HCT116 (cell line): Measurements from ENCODE around the gene CXCR4. TPM values are rescaled to one million over a fixed set of nuclear protein-coding genes. Genes with fewer than 3 reads are reported as not detected.

Experiments used
- ATAC-seq: fragments of 200-7000 bp; cut with Tn5 transposase; 2 replicates; pipeline ENCODE4 v1.9.1; 2020; ENCODE audit warnings: mild to moderate bottlenecking, moderate library complexity
- BruUV-seq: library from RNA; stranded (reverse); fragments of 400-500 nt; replicated peaks from 2 replicates; lab custom pipeline; 2021; lab: Mats Ljungman, UMichigan
- CTCF ChIA-PET: fragments of 300-600 bp; sonication (Branson Sonifier 250); formaldehyde crosslinking; loops from one replicate; lab custom pipeline; 2021; ENCODE audit warnings: antibody characterized with exemption; lab: Charles Lee
- POLR2A ChIA-PET: fragments of 300-600, 350-600 bp; sonication (Branson Sonifier 250); formaldehyde crosslinking; loops from one replicate; lab custom pipeline; 2021; ENCODE audit warnings: antibody characterized with exemption; lab: Charles Lee
- RAD21 ChIA-PET, 2 experiments: fragments of 300-600 bp; sonication (Branson Sonifier 250); formaldehyde crosslinking; loops; one replicate each; lab custom pipeline; 2023; ENCODE audit warnings: low total read pairs in 2 of 2; ENCODE audit not compliant: uncharacterized antibody in 2 of 2, unreplicated experiment in 2 of 2, low non-redundant PET in 1 of 2; lab: Charles Lee
- DNase-seq: peaks from one replicate; pipeline ENCODE4 v3.0.0-alpha.2; 2010; ENCODE audit warnings: low read depth, low spot score
- H2AFZ ChIP-seq: fragments of 200-600 bp; shearing (Covaris generic), sonication (generic); 2 replicates; pipeline ENCODE4 v1.6.1; 2017; ENCODE audit warnings: low read depth, mixed run types, mixed read lengths, antibody characterized with exemption, low read length; ENCODE audit not compliant: poor library complexity, severe bottlenecking
- H3K27ac ChIP-seq: 2 replicates; pipeline ENCODE4 v1.5.1; 2012; ENCODE audit warnings: low read depth, low read length
- H3K27me3 ChIP-seq: fragments of 200-600 bp; sonication (generic); 2 replicates; pipeline ENCODE4 v1.6.1; 2016; ENCODE audit warnings: mixed run types, low read length, mixed read lengths; ENCODE audit not compliant: insufficient read depth
- H3K36me3 ChIP-seq, 2 experiments: fragments of 200-500 bp in 1 of 2; fragments of 200-600 bp in 1 of 2; sonication (Bioruptor generic) in 1 of 2; sonication (generic) in 1 of 2; 2 replicates each; pipeline versions ENCODE4 v1.5.1 to v1.6.1; 2014 to 2016; ENCODE audit warnings: low read length in 2 of 2, inconsistent platforms in 1 of 2, mixed read lengths in 1 of 2, mixed run types in 1 of 2; ENCODE audit not compliant: insufficient read depth in 2 of 2, control insufficient read depth in 1 of 2
- H3K4me1 ChIP-seq, 2 experiments: fragments of 200-600 bp in 1 of 2; sonication (generic) in 1 of 2; 2 replicates each; pipeline versions ENCODE4 v1.5.1 to v1.6.1; 2012 to 2017; ENCODE audit warnings: low read length in 2 of 2, inconsistent platforms in 1 of 2, mild to moderate bottlenecking in 1 of 2, mixed read lengths in 1 of 2, mixed run types in 1 of 2, moderate library complexity in 1 of 2; ENCODE audit not compliant: insufficient read depth in 2 of 2, control insufficient read depth in 1 of 2
- H3K4me2 ChIP-seq: fragments of 200-600 bp; sonication (generic); 2 replicates; pipeline ENCODE4 v1.6.1; 2017; ENCODE audit warnings: mixed run types, low read length, mixed read lengths
- H3K4me3 ChIP-seq, 2 experiments: fragments of 200-600 bp in 1 of 2; sonication (generic) in 1 of 2; replicated peaks in 1 of 2; 2 replicates each; pipeline ENCODE4 v1.5.1; 2011 to 2016; ENCODE audit warnings: low read length in 2 of 2, control low read depth in 1 of 2, low read depth in 1 of 2, mild to moderate bottlenecking in 1 of 2, mixed read lengths in 1 of 2, mixed run types in 1 of 2
- H3K79me2 ChIP-seq: fragments of 200-600 bp; sonication (generic); 2 replicates; pipeline ENCODE4 v1.6.1; 2017; ENCODE audit warnings: mild to moderate bottlenecking, mixed run types, low read length, moderate library complexity, mixed read lengths; ENCODE audit not compliant: insufficient read depth
- H3K9ac ChIP-seq: fragments of 200-600 bp; sonication (generic); 2 replicates; pipeline ENCODE4 v1.6.1; 2016; ENCODE audit warnings: low read length, mixed read lengths
- H3K9me2 ChIP-seq: fragments of 200-600 bp; sonication (generic), shearing (Covaris generic); 2 replicates; pipeline ENCODE4 v1.6.1; 2017; ENCODE audit warnings: mixed run types, mild to moderate bottlenecking, moderate library complexity; ENCODE audit not compliant: insufficient read depth
- H3K9me3 ChIP-seq, 2 experiments: fragments of 200-500 bp in 1 of 2; fragments of 200-600 bp in 1 of 2; sonication (Bioruptor generic) in 1 of 2; sonication (generic) in 1 of 2; 2 replicates each; pipeline ENCODE4 v1.6.1; 2014 to 2017; ENCODE audit warnings: low read length in 2 of 2, mixed read lengths in 2 of 2, inconsistent platforms in 1 of 2, low read depth in 1 of 2, mild to moderate bottlenecking in 1 of 2, mixed run types in 1 of 2, moderate library complexity in 1 of 2; ENCODE audit not compliant: control insufficient read depth in 1 of 2, insufficient read depth in 1 of 2
- H4K20me1 ChIP-seq: fragments of 200-600 bp; sonication (generic), shearing (Covaris generic); 2 replicates; pipeline ENCODE4 v1.6.1; 2017; ENCODE audit warnings: mixed run types, mild to moderate bottlenecking, moderate library complexity; ENCODE audit not compliant: insufficient read depth
- CBX3 ChIP-seq: IDR thresholded peaks from 2 replicates; pipeline ENCODE4 v1.6.1; 2012; ENCODE audit warnings: low read depth
- CEBPB ChIP-seq: IDR thresholded peaks from 2 replicates; pipeline ENCODE4 v1.6.1; 2012; ENCODE audit warnings: low read depth
- ELF1 ChIP-seq: IDR thresholded peaks from 2 replicates; pipeline ENCODE4 v1.6.1; 2012; ENCODE audit warnings: low read depth, borderline replicate concordance
- EZH2phosphoT487 ChIP-seq: fragments of 200-600 bp; IDR thresholded peaks from 2 replicates; pipeline ENCODE4 v1.6.1; 2018; ENCODE audit warnings: antibody characterized with exemption, borderline replicate concordance
- FOSL1 ChIP-seq: IDR thresholded peaks from 2 replicates; pipeline ENCODE4 v1.6.1; 2012; ENCODE audit warnings: low read depth
- POLR2A ChIP-seq: IDR thresholded peaks from 2 replicates; pipeline ENCODE4 v1.7.0; 2011; ENCODE audit warnings: borderline replicate concordance; ENCODE audit not compliant: insufficient read depth, insufficient read length; ENCODE audit errors: extremely low read depth
- POLR2AphosphoS5 ChIP-seq: IDR thresholded peaks from 2 replicates; pipeline ENCODE4 v1.6.1; 2011; ENCODE audit warnings: mild to moderate bottlenecking, low read depth, low read length, moderate library complexity
- RAD21 ChIP-seq: IDR thresholded peaks from 2 replicates; pipeline ENCODE4 v1.6.1; 2012; ENCODE audit warnings: low read depth, mild to moderate bottlenecking
- TCF7L2 ChIP-seq: IDR thresholded peaks from 2 replicates; pipeline ENCODE4 v1.7.0; 2011; ENCODE audit warnings: borderline replicate concordance, inconsistent platforms; ENCODE audit not compliant: insufficient read depth, insufficient read length; ENCODE audit errors: extremely low read depth
- YY1 ChIP-seq: IDR thresholded peaks from 2 replicates; pipeline ENCODE4 v1.6.1; 2011; ENCODE audit warnings: low read length, low read depth, moderate library complexity, mild to moderate bottlenecking; ENCODE audit not compliant: insufficient replicate concordance; ENCODE audit errors: extremely low read depth
- ZFX ChIP-seq: fragments of 450-650 bp; IDR thresholded peaks from 2 replicates; pipeline ENCODE4 v1.6.1; 2017
- ZNF274 ChIP-seq: fragments of 200-500 bp; sonication (Bioruptor generic); IDR thresholded peaks from 2 replicates; pipeline ENCODE4 v1.6.1; 2014; ENCODE audit warnings: mild to moderate bottlenecking, low read depth, low read length, inconsistent platforms
- intact Hi-C: fragments of 100-400 bp; cut with micrococcal nuclease; formaldehyde crosslinking; loops from 2 replicates; pipeline ENCODE4 v1.10.0; 2022
- total RNA-seq: library from RNA; stranded (reverse); gene quantifications from one replicate; pipeline ENCODE4 v1.2.1, GENCODE V29; 2021; ENCODE audit not compliant: unreplicated experiment
- TF ChIP-seq, protein P1 (sequence below): IDR thresholded peaks from 2 replicates; pipeline ENCODE4 v1.6.1; 2012
- TF ChIP-seq, protein P2 (sequence below): IDR thresholded peaks from 2 replicates; pipeline ENCODE4 v1.6.1; 2011; ENCODE audit warnings: mild to moderate bottlenecking, low read length, moderate library complexity; ENCODE audit not compliant: insufficient replicate concordance; ENCODE audit errors: extremely low read depth
- TF ChIP-seq, protein P3 (sequence below): IDR thresholded peaks from 2 replicates; pipeline ENCODE4 v1.6.1; 2012; ENCODE audit warnings: low read depth

CXCR4 gene
- total RNA-seq, 1 experiment from 2014 or later, result 1.3 TPM

- H3K36me3 ChIP-seq, result no peaks in the 10 kb centered on the region
- RAD21 ChIA-PET, result no interaction called here
- H3K4me3 ChIP-seq, result no peak overlapping the region
- CTCF ChIA-PET, result no interaction called here
- H4K20me1 ChIP-seq, result no peaks in the 10 kb centered on the region
- no peak overlapping the region for H3K4me2 ChIP-seq
- no peak for DNase-seq
- no peak overlapping the region for H3K9ac ChIP-seq
- POLR2A ChIA-PET, result no interaction called here
- TF ChIP-seq RAD21 (peak; percentile 23; the same call in 1 of the 2 replicates), POLR2A (no peak)
- TF ChIP-seq, all 23 proteins: peak for 1
- Histone ChIP-seq H3K27me3 (no peaks in the 10 kb centered on the region), H3K79me2 (no peaks in the 10 kb centered on the region), H3K27ac (no peak overlapping the region), H3K4me1 (no peaks in the 10 kb centered on the region), H2AFZ (no peak overlapping the region), H3K9me2 (no peaks in the 10 kb centered on the region), H3K9me3 (no peaks in the 10 kb centered on the region; a peak in 1 of 4 replicates)
- no peak for ATAC-seq
- no TSS peak for BruUV-seq
- intact Hi-C loops, result no loop called here
Observed at GRCh38 chr2:136075476-136075875, 42.5 kb downstream of the CXCR4 start.

GRCh38 chr2:136072621-136073020 is 45.3 kb downstream of the CXCR4 start:
- ChIA-PET RAD21 (no interaction called here), POLR2A (no interaction called here), CTCF (no interaction called here)
- no TSS peak for BruUV-seq
- Histone ChIP-seq H3K4me2 (no peak overlapping the region), H3K4me3 (no peak overlapping the region), H3K27ac (no peak overlapping the region), H3K9ac (no peak overlapping the region), H3K79me2 (no peaks in the 10 kb centered on the region), H4K20me1 (no peaks in the 10 kb centered on the region), H2AFZ (no peak overlapping the region), H3K9me2 (no peaks in the 10 kb centered on the region), H3K4me1 (no peaks in the 10 kb centered on the region), H3K9me3 (no peaks in the 10 kb centered on the region; a peak in 1 of 4 replicates), H3K36me3 (no peaks in the 10 kb centered on the region), H3K27me3 (no peaks in the 10 kb centered on the region)
- intact Hi-C loops, result no loop called here
- no peak for DNase-seq
- ATAC-seq, result no peak
- TF ChIP-seq ELF1, result no peak
- TF ChIP-seq CEBPB, result no peak
- no peak for TF ChIP-seq ZNF274
- TF ChIP-seq ZFX, result no peak
- TF ChIP-seq, protein P1, sequence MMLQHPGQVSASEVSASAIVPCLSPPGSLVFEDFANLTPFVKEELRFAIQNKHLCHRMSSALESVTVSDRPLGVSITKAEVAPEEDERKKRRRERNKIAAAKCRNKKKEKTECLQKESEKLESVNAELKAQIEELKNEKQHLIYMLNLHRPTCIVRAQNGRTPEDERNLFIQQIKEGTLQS, result no peak
- TF ChIP-seq YY1, result no peak
- no peak for TF ChIP-seq RAD21
- TF ChIP-seq, protein P2, sequence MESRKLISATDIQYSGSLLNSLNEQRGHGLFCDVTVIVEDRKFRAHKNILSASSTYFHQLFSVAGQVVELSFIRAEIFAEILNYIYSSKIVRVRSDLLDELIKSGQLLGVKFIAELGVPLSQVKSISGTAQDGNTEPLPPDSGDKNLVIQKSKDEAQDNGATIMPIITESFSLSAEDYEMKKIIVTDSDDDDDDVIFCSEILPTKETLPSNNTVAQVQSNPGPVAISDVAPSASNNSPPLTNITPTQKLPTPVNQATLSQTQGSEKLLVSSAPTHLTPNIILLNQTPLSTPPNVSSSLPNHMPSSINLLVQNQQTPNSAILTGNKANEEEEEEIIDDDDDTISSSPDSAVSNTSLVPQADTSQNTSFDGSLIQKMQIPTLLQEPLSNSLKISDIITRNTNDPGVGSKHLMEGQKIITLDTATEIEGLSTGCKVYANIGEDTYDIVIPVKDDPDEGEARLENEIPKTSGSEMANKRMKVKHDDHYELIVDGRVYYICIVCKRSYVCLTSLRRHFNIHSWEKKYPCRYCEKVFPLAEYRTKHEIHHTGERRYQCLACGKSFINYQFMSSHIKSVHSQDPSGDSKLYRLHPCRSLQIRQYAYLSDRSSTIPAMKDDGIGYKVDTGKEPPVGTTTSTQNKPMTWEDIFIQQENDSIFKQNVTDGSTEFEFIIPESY, result no peak
- TF ChIP-seq, protein P3, sequence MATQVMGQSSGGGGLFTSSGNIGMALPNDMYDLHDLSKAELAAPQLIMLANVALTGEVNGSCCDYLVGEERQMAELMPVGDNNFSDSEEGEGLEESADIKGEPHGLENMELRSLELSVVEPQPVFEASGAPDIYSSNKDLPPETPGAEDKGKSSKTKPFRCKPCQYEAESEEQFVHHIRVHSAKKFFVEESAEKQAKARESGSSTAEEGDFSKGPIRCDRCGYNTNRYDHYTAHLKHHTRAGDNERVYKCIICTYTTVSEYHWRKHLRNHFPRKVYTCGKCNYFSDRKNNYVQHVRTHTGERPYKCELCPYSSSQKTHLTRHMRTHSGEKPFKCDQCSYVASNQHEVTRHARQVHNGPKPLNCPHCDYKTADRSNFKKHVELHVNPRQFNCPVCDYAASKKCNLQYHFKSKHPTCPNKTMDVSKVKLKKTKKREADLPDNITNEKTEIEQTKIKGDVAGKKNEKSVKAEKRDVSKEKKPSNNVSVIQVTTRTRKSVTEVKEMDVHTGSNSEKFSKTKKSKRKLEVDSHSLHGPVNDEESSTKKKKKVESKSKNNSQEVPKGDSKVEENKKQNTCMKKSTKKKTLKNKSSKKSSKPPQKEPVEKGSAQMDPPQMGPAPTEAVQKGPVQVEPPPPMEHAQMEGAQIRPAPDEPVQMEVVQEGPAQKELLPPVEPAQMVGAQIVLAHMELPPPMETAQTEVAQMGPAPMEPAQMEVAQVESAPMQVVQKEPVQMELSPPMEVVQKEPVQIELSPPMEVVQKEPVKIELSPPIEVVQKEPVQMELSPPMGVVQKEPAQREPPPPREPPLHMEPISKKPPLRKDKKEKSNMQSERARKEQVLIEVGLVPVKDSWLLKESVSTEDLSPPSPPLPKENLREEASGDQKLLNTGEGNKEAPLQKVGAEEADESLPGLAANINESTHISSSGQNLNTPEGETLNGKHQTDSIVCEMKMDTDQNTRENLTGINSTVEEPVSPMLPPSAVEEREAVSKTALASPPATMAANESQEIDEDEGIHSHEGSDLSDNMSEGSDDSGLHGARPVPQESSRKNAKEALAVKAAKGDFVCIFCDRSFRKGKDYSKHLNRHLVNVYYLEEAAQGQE, result no peak
- no peak for TF ChIP-seq CBX3
- no peak for TF ChIP-seq POLR2A
- no peak for TF ChIP-seq FOSL1
- no peak for TF ChIP-seq TCF7L2
- TF ChIP-seq POLR2AphosphoS5, result no peak
- TF ChIP-seq EZH2phosphoT487, result no peak
